GM12878 (cell line): Measurements from ENCODE around the gene EFHD2. TPM values are rescaled to one million over a fixed set of nuclear protein-coding genes. Genes with fewer than 3 reads are reported as not detected.

Experiments
- ATAC-seq: fragments of 200-7000 bp; cut with Tn5 transposase; 3 replicates; pipeline ENCODE4 v1.9.1; 2020; ENCODE audit warnings: mild to moderate bottlenecking, moderate library complexity
- BruUV-seq: library from RNA; stranded (reverse); fragments of 400-500 nt; replicated peaks from 2 replicates; lab custom pipeline; 2021; lab: Mats Ljungman, UMichigan
- CTCF ChIA-PET: fragments of 300-600 bp; sonication (Branson Sonifier 250); formaldehyde crosslinking; extraction: SDS; loops from one replicate; lab custom pipeline; 2021; ENCODE audit warnings: inconsistent platforms; lab: Yijun Ruan, JAX
- POLR2A ChIA-PET: fragments of 350-600 bp; formaldehyde crosslinking; extraction: SDS; loops from one replicate; lab custom pipeline; 2021; ENCODE audit warnings: inconsistent platforms; lab: Charles Lee
- RAD21 ChIA-PET: fragments of 300-600 bp; sonication (Branson Sonifier 250); formaldehyde crosslinking; loops from one replicate; lab custom pipeline; 2023; ENCODE audit warnings: antibody characterized with exemption; ENCODE audit not compliant: unreplicated experiment; lab: Charles Lee
- SMC1A ChIA-PET: fragments of 300-600 bp; sonication (Branson Sonifier 250); formaldehyde crosslinking; loops from one replicate; lab custom pipeline; 2023; ENCODE audit not compliant: unreplicated experiment, uncharacterized antibody; lab: Charles Lee
- DNase-seq: peaks from one replicate; pipeline ENCODE4 v3.0.0-alpha.2; 2011; ENCODE audit warnings: low read depth, low spot score
- FAIRE-seq: peaks from 3 replicates; lab custom pipeline; 2011; peaks lifted over from hg19 to GRCh38; lab: Jason Lieb, UNC
- H2AFZ ChIP-seq: 2 replicates; pipeline ENCODE4 v1.6.0; 2011; ENCODE audit warnings: low read depth, low read length, control low read depth; ENCODE audit not compliant: control insufficient read depth
- H3K27ac ChIP-seq: 2 replicates; pipeline ENCODE4 v1.5.1; 2011; ENCODE audit warnings: control low read depth; ENCODE audit not compliant: control insufficient read depth, insufficient read depth
- H3K27me3 ChIP-seq, 2 experiments: replicated peaks in 1 of 2; 2 replicates each; pipeline versions ENCODE4 v1.6.0 to v1.6.1; 2011; ENCODE audit warnings: low read length in 1 of 2; ENCODE audit not compliant: control insufficient read depth in 2 of 2, insufficient read depth in 2 of 2
- H3K36me3 ChIP-seq, 2 experiments: 2 replicates each; pipeline ENCODE4 v1.5.1; 2011; ENCODE audit warnings: low read length in 1 of 2; ENCODE audit not compliant: control insufficient read depth in 2 of 2, insufficient read depth in 2 of 2
- H3K4me1 ChIP-seq: 2 replicates; pipeline ENCODE4 v1.6.1; 2011; ENCODE audit warnings: mild to moderate bottlenecking, low read length, moderate library complexity, mixed read lengths; ENCODE audit not compliant: control insufficient read depth, insufficient read depth
- H3K4me2 ChIP-seq: 2 replicates; pipeline ENCODE4 v1.6.0; 2011; ENCODE audit warnings: control low read depth; ENCODE audit not compliant: control insufficient read depth, insufficient read depth
- H3K4me3 ChIP-seq: fragments of 200-600 bp; sonication (generic); 2 replicates; pipeline ENCODE4 v1.5.1; 2016
- H3K79me2 ChIP-seq: 2 replicates; pipeline ENCODE4 v1.6.0; 2011; ENCODE audit warnings: low read length; ENCODE audit not compliant: control insufficient read depth, insufficient read depth
- H3K9ac ChIP-seq: 2 replicates; pipeline ENCODE4 v1.8.0; 2011; ENCODE audit warnings: low read length, control low read depth, mixed read lengths; ENCODE audit not compliant: control insufficient read depth, insufficient read depth
- H3K9me3 ChIP-seq: replicated peaks from 3 replicates; pipeline ENCODE4 v1.5.1; 2011; ENCODE audit warnings: mild to moderate bottlenecking, low read length; ENCODE audit not compliant: control insufficient read depth, insufficient read depth
- H4K20me1 ChIP-seq: 2 replicates; pipeline ENCODE4 v1.6.0; 2011; ENCODE audit not compliant: control insufficient read depth, insufficient read depth
- DPF2 ChIP-seq: fragments of 450-650 bp; IDR thresholded peaks from 2 replicates; pipeline ENCODE4 v1.6.1; 2017; ENCODE audit warnings: mild to moderate bottlenecking
- MAX ChIP-seq: IDR thresholded peaks from 2 replicates; pipeline ENCODE4 v1.6.1; 2012; ENCODE audit warnings: low read depth, low read length, improper control_type of control experiment
- POLR2A ChIP-seq: IDR thresholded peaks from 2 replicates; pipeline ENCODE4 v1.6.1; 2011; ENCODE audit warnings: low read depth, mild to moderate bottlenecking, low read length
- WGBS: methylation state at CpG from one replicate; pipeline ENCODE4 v1.1.6; 2016; ENCODE audit warnings: low lambda C conversion rate; ENCODE audit not compliant: insufficient replicate concordance, insufficient coverage; ENCODE audit errors: missing lambda C conversion rate; 5-methylcytosine and 5-hydroxymethylcytosine counted together
- in situ Hi-C: fragments of 300-500 bp; cut with MboI; formaldehyde crosslinking; loops from 9 replicates; pipeline ENCODE4 v1.14.3; 2018; ENCODE audit warnings: mixed read lengths
- intact Hi-C: fragments of 100-400 bp; cut with micrococcal nuclease; formaldehyde crosslinking; loops from one replicate; pipeline ENCODE4 v1.14.2; 2022; ENCODE audit not compliant: unreplicated experiment
- polyA plus RNA-seq, 11 experiments: library from polyadenylated mRNA; depleted of rRNA in 4 of 11; unstranded in 6 of 11; stranded (reverse) in 5 of 11; fragments of >200 nt; fragmentation: Nextera tagmentation in 4 of 11; fragmentation: Illumina TruSeq in 1 of 11; extraction: Ambion mirVana in 4 of 11; extraction: Trizol in 1 of 11; gene quantifications; 1 replicate in 1 of 11; 2 replicates in 10 of 11; pipeline versions ENCODE4 v1.2.1 to v1.2.3, GENCODE V29; 2011 to 2016; ENCODE audit warnings: inconsistent platforms in 2 of 11, missing spikeins in 2 of 11, low read depth in 1 of 11
- total RNA-seq, 4 experiments: library from RNA; depleted of rRNA in 3 of 4; stranded (reverse); fragments of >200 nt in 3 of 4; fragmentation: Illumina TruSeq in 1 of 4; extraction: Trizol in 1 of 4; gene quantifications; 2 replicates each; pipeline versions ENCODE4 v1.2.1 to v1.2.3, GENCODE V29; 2013 to 2021

Gene EFHD2
- total and polyA plus RNA-seq, 10 of the 15 experiments (the other 5 are each of a cell fraction or from before 2014, with no cell fraction given): 4.0 to 114 (median 66.1) TPM

GRCh38 chr1:15428815-15429435 lies 19.2 kb downstream of the EFHD2 start:
- Histone ChIP-seq H3K9me3 (no peaks in the 10 kb centered on the region), H3K4me3 (no peak overlapping the region), H3K4me2 (no peak overlapping the region), H3K27ac (no peak overlapping the region), H2AFZ (no peak overlapping the region), H3K27me3 (no peaks in the 10 kb centered on the region), H3K79me2 (no peaks in the 10 kb centered on the region; the same call in 1 of the 2 replicates), H4K20me1 (peaks cover 4% of the 10 kb centered on the region; the same call in 1 of the 2 replicates), H3K9ac (no peak overlapping the region), H3K4me1 (no peaks in the 10 kb centered on the region), H3K36me3 (peaks cover 4 to 23% of the 10 kb centered on the region in 2 experiments; a peak in 3 of 4 replicates)
- SMC1A ChIA-PET: interaction anchor here (6.2 kb wide), 1 partner anchor 105 kb away, joined by 64 read pairs; no protein-coding TSS in a partner anchor
- RAD21 ChIA-PET: interaction anchor here (0.8 to 1.0 kb wide), 2 partner anchors 16 to 106 kb away, joined by 3 read pairs; no protein-coding TSS in a partner anchor
- no peak for DNase-seq
- CTCF ChIA-PET: interaction anchor here (0.6 to 10.2 kb wide), 4 partner anchors 10 to 166 kb away, joined by 3 to 178 read pairs (median 4); no protein-coding TSS in a partner anchor
- no peak for TF ChIP-seq DPF2
- BruUV-seq: TSS peak; percentile 54
- intact Hi-C loops: no loop called here
- POLR2A ChIA-PET: no interaction called here
- in situ Hi-C loops: loop anchor here (5.0 kb wide), 1 partner anchor 102 kb away; no protein-coding TSS in a partner anchor
- ATAC-seq: no peak
- 91% methylated on average over 18 of the region's 18 CpGs for WGBS
- FAIRE-seq: no peak

GRCh38 chr1:15429701-15430149 lies 20.0 kb downstream of the EFHD2 start:
- ChIA-PET RAD21 (interaction anchor here (0.8 to 3.5 kb wide), 2 partner anchors 106 to 109 kb away, joined by 3 to 22 read pairs; no protein-coding TSS in a partner anchor), CTCF (interaction anchor here (1.1 to 10.2 kb wide), 6 partner anchors 10 to 112 kb away, joined by 3 to 178 read pairs (median 10); no protein-coding TSS in a partner anchor), POLR2A (no interaction called here), SMC1A (interaction anchor here (6.2 kb wide), 1 partner anchor 105 kb away, joined by 64 read pairs; no protein-coding TSS in a partner anchor)
- Histone ChIP-seq H3K9ac (no peak overlapping the region), H2AFZ (no peak overlapping the region), H3K4me2 (no peak overlapping the region), H3K4me3 (no peak overlapping the region), H3K36me3 (peaks cover 4 to 22% of the 10 kb centered on the region in 2 experiments; a peak in 3 of 4 replicates), H3K27ac (no peak overlapping the region), H3K9me3 (no peaks in the 10 kb centered on the region), H3K27me3 (no peaks in the 10 kb centered on the region), H3K4me1 (no peaks in the 10 kb centered on the region), H3K79me2 (no peaks in the 10 kb centered on the region), H4K20me1 (peaks cover under 1% of the 10 kb centered on the region; the same call in 1 of the 2 replicates)
- no peak for TF ChIP-seq MAX
- peak; percentile 60 for TF ChIP-seq POLR2A
- no TSS peak for BruUV-seq
- FAIRE-seq: no peak
- in situ Hi-C loops (loop anchor here (5.0 kb wide), 1 partner anchor 102 kb away; no protein-coding TSS in a partner anchor), intact Hi-C loops (loop anchor here (5.0 kb wide), 1 partner anchor 303 kb away; no protein-coding TSS in a partner anchor)
- 73% methylated on average over 19 of the region's 19 CpGs for WGBS
- no peak for DNase-seq
- ATAC-seq: no peak
